ENCODE data around the gene IHH. TPM values are rescaled to one million over a fixed set of nuclear protein-coding genes. Genes with fewer than 3 reads are reported as not detected.

IHH gene
- total RNA-seq = 1.5 TPM

DNA sequence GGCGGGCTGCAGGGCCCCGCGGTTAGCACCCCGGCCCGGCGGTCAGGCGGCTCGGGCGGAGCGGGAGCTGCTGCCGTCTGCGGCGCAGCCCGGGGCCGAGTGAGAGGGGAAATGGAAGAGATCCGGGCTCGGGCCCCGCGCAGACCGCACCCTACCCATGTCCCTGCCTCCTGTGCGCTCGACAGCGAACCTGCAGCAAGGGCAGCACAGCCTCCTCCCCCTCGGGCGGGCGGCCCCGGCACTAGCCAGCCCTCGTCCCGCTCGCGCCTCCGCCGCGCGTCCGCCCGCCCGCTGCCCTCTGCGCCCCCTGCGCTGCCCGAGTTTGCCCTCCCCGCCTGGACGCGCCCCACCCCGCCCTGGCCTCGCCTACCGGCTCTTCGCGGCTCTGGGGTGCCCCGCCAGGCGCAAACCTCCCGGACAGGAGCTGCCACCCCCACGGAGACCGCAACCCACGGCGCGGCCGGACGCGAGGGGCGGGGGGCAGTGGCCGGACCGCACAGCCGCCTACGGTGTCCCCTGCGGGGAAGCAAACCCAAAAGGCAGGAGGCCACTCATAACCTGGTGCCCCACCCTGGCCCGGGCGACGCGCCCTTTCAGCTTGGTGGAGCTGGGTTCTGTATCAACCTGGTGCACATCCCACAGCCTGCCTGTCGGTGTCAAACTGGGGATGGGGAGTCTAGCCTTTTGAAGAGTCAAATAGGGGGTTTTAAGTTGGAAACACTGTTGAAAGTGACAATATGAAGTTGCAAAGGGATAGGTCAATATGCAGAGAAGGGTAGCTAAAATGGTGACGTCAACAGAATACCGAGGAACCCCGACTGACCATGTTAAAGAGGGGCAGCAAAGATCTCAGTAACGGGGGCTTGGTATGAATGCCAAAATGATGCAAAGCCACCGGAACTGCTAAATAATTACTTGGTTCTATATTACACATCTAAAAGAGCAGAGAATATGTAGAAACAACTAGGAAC lies at the start of gene IHH:
Gene IHH (minus strand): TSS at position 101 of the 971 bp plus-strand sequence. CDS start 454 bp downstream, outside the sequence.

DNA sequence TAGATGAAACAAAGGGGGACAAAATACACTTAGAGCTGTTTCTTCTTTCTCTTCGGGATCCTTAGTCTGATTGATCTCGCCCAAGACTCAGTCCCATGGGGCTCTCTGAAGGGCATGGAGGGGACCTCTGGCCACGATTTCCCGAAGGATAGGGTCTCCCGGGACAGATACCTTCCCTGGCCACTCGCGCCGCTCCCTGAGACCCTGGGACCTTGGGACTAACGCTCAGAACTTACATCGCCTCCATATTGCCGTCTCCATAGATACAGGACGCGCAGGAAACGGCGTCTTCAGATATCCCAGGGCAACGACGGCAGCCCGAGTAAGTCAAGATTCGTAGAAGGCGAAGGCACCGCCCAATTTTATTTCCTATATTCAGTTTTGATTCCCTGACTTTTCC lies 19.5 kb downstream of the IHH start, which contains the start of gene CFAP65:
Gene CFAP65 (minus strand): TSS at position 265 of the 400 bp plus-strand sequence. CDS start 2,468 bp downstream, outside the sequence.

Small RNAs within 50 kb of the gene (small RNA-seq; reads per million reads assigned to genes)
- gene MIR3131 (ENCODE audit: low replicate concordance) = not detected
- not detected for gene RN7SL764P (ENCODE audit: low replicate concordance)

Other genes starting within 250 kb of the IHH start
- 5.0 TPM for gene PRKAG3, start 229.1 kb downstream of the IHH start, total RNA-seq
- gene WNT6, start 201.1 kb downstream of the IHH start, total RNA-seq = 0.82 TPM
- gene WNT10A, start 180.1 kb downstream of the IHH start, total RNA-seq = 2.0 TPM
- gene CDK5R2, start 101.3 kb downstream of the IHH start, total RNA-seq = 0.12 TPM
- 1.3 TPM for gene FEV, start 75.7 kb downstream of the IHH start, total RNA-seq
- gene CRYBA2, start 67.5 kb downstream of the IHH start, total RNA-seq = not detected
- gene CFAP65, start 19.4 kb downstream of the IHH start, total RNA-seq = 0.23 TPM
- 15.2 TPM for gene NHEJ1, start 99.9 kb upstream of the IHH start, total RNA-seq
- 6.9 TPM for gene SLC23A3, start 109.1 kb upstream of the IHH start, total RNA-seq
- 39.4 TPM for gene CNPPD1, start 116.0 kb upstream of the IHH start, total RNA-seq
- 64.3 TPM for gene RETREG2, start 117.4 kb upstream of the IHH start, total RNA-seq
- 27.9 TPM for gene ZFAND2B, start 145.9 kb upstream of the IHH start, total RNA-seq
- gene ABCB6, start 158.0 kb upstream of the IHH start, total RNA-seq = 28.1 TPM
- 53.7 TPM for gene ATG9A, start 168.7 kb upstream of the IHH start, total RNA-seq
- 51.6 TPM for gene ANKZF1, start 168.9 kb upstream of the IHH start, total RNA-seq
- gene GLB1L, start 184.5 kb upstream of the IHH start, total RNA-seq = 15.2 TPM
- 24.2 TPM for gene STK16, start 184.6 kb upstream of the IHH start, total RNA-seq
- not detected for gene TUBA4B, start 192.3 kb upstream of the IHH start, total RNA-seq
- 16.5 TPM for gene TUBA4A, start 193.0 kb upstream of the IHH start, total RNA-seq
- 56.4 TPM for gene DNAJB2, start 218.4 kb upstream of the IHH start, total RNA-seq
- gene PTPRN, start 248.5 kb upstream of the IHH start, total RNA-seq = 0.88 TPM